Fibroblast of villous mesenchyme (primary cell): Measurements from ENCODE around the gene BCR. TPM values are rescaled to one million over a fixed set of nuclear protein-coding genes. Genes with fewer than 3 reads are reported as not detected.

Source experiments
- DNase-seq: peaks from one replicate; pipeline ENCODE4 v3.0.0-alpha.2; 2010; ENCODE audit warnings: low read depth
- H3K4me3 ChIP-seq: 2 replicates; pipeline ENCODE4 v1.5.1; 2011; ENCODE audit warnings: low read depth, mild to moderate bottlenecking, low read length
- CTCF ChIP-seq: IDR thresholded peaks from 2 replicates; pipeline ENCODE4 v1.5.1; 2012; ENCODE audit warnings: low read depth, mild to moderate bottlenecking, low read length; ENCODE audit not compliant: insufficient read depth
- total RNA-seq: library from RNA; depleted of rRNA; stranded (reverse); fragments of >200 nt; gene quantifications from 2 replicates; pipeline ENCODE4 v1.2.3, GENCODE V29; 2012

BCR gene
- total RNA-seq, 1 donor = 36.7 TPM

- H3K4me3 ChIP-seq = no peak overlapping the region
- DNase-seq = no peak
- no peak for TF ChIP-seq CTCF
Measured at GRCh38 chr22:23257889-23258825, 77.8 kb downstream of the BCR start.

GRCh38 chr22:23258826-23259170 is 78.5 kb downstream of the BCR start:
- DNase-seq = no peak
- H3K4me3 ChIP-seq = no peak overlapping the region
- no peak for TF ChIP-seq CTCF

- no peak for DNase-seq
- H3K4me3 ChIP-seq = no peak overlapping the region
- no peak for TF ChIP-seq CTCF
Measured at GRCh38 chr22:23259916-23260644, 79.8 kb downstream of the BCR start.

GRCh38 chr22:23260645-23261581 is 80.6 kb downstream of the BCR start:
- no peak for TF ChIP-seq CTCF
- no peak overlapping the region for H3K4me3 ChIP-seq
- DNase-seq = no peak

GRCh38 chr22:23261900-23262450 is 81.7 kb downstream of the BCR start:
- no peak overlapping the region for H3K4me3 ChIP-seq
- no peak for DNase-seq
- TF ChIP-seq CTCF = no peak
